HG03565 (cell line): Measurements from ENCODE around the gene CNNM2.
"Not testable (repeated sequence)": the region's sequence is repeated elsewhere in the genome, so short reads cannot be mapped to it uniquely, and the experiment has no call there.

Source experiments
- ATAC-seq: cut with Tn5 transposase; IDR thresholded peaks from one replicate; pipeline ENCODE4 v1.9.1; 2021; ENCODE audit warnings: mild to moderate bottlenecking, moderate library complexity; ENCODE audit not compliant: unreplicated experiment

CNNM2 gene

GRCh38 chr10:103130180-103130579 is 212.1 kb downstream of the CNNM2 start:
- ATAC-seq: not testable (repeated sequence)

GRCh38 chr10:103130910-103131309 is 212.8 kb downstream of the CNNM2 start:
- ATAC-seq: no peak

- not testable (repeated sequence) for ATAC-seq
Observed at GRCh38 chr10:103135168-103135567, 217.1 kb downstream of the CNNM2 start.

GRCh38 chr10:103139803-103140202 is 221.7 kb downstream of the CNNM2 start:
- ATAC-seq: no peak
